Osteocyte (in vitro differentiated cells): ENCODE measurements around the gene CEP55. TPM values are rescaled to one million over a fixed set of nuclear protein-coding genes. Genes with fewer than 3 reads are reported as not detected.

Experiments
- DNase-seq: peaks from one replicate; pipeline ENCODE4 v3.0.0; 2021; ENCODE audit warnings: mixed read lengths; ENCODE audit not compliant: unreplicated experiment; ENCODE audit errors: extremely low spot score
- H3K27ac Mint-ChIP-seq: one replicate; pipeline ENCODE4 v1.8.0; 2021; ENCODE audit warnings: mild to moderate bottlenecking, mixed read lengths; ENCODE audit not compliant: unreplicated experiment
- H3K27me3 Mint-ChIP-seq: one replicate; pipeline ENCODE4 v1.8.0; 2021; ENCODE audit warnings: mixed read lengths; ENCODE audit not compliant: unreplicated experiment
- H3K36me3 Mint-ChIP-seq: one replicate; pipeline ENCODE4 v1.8.0; 2021; ENCODE audit warnings: mixed read lengths; ENCODE audit not compliant: unreplicated experiment
- H3K4me1 Mint-ChIP-seq: one replicate; pipeline ENCODE4 v1.8.0; 2021; ENCODE audit warnings: mixed read lengths; ENCODE audit not compliant: unreplicated experiment
- H3K4me3 Mint-ChIP-seq: one replicate; pipeline ENCODE4 v1.8.0; 2021; ENCODE audit warnings: mild to moderate bottlenecking, moderate library complexity, mixed read lengths; ENCODE audit not compliant: unreplicated experiment
- H3K9me3 Mint-ChIP-seq: one replicate; pipeline ENCODE4 v1.8.0; 2021; ENCODE audit warnings: mixed read lengths; ENCODE audit not compliant: unreplicated experiment
- CTCF ChIP-seq: fragments of 200-600 bp; sonication (generic); IDR thresholded peaks from 2 replicates; pipeline ENCODE4 v1.5.0; 2021; ENCODE audit warnings: antibody characterized with exemption, mild to moderate bottlenecking, moderate library complexity
- total RNA-seq: library from RNA; stranded (reverse); gene quantifications from 2 replicates; pipeline ENCODE4 v1.2.1, GENCODE V29; 2021

Gene CEP55
- total RNA-seq, 1 donor from 2014 or later, result 9.5 TPM

- H3K27ac Mint-ChIP-seq, result peak overlapping the region; percentile 99
- no peaks in the 10 kb centered on the region for H3K27me3 Mint-ChIP-seq
- TF ChIP-seq CTCF, result no peak
- H3K9me3 Mint-ChIP-seq, result no peaks in the 10 kb centered on the region
- peaks cover 31% of the 10 kb centered on the region for H3K36me3 Mint-ChIP-seq
- peaks cover 86% of the 10 kb centered on the region for H3K4me1 Mint-ChIP-seq
- H3K4me3 Mint-ChIP-seq, result no peak overlapping the region
- DNase-seq, result no peak
Measured at GRCh38 chr10:93459466-93459865, 36.9 kb upstream of the CEP55 start.

- H3K27me3 Mint-ChIP-seq, result no peaks in the 10 kb centered on the region
- TF ChIP-seq CTCF, result no peak
- no peak for DNase-seq
- H3K4me1 Mint-ChIP-seq, result peaks cover 95% of the 10 kb centered on the region
- H3K9me3 Mint-ChIP-seq, result no peaks in the 10 kb centered on the region
- H3K36me3 Mint-ChIP-seq, result peaks cover 22% of the 10 kb centered on the region
- H3K27ac Mint-ChIP-seq, result peak overlapping the region; percentile 99
- H3K4me3 Mint-ChIP-seq, result peak overlapping the region; percentile 14
Measured at GRCh38 chr10:93461109-93461806, 35.2 kb upstream of the CEP55 start.

GRCh38 chr10:93461807-93462178 is 34.6 kb upstream of the CEP55 start:
- Mint-ChIP-seq H3K36me3 (peaks cover 21% of the 10 kb centered on the region), H3K27me3 (no peaks in the 10 kb centered on the region), H3K4me3 (no peak overlapping the region), H3K9me3 (no peaks in the 10 kb centered on the region), H3K27ac (peak overlapping the region; percentile 99), H3K4me1 (peaks cover 95% of the 10 kb centered on the region)
- no peak for TF ChIP-seq CTCF
- DNase-seq, result no peak

GRCh38 chr10:93462371-93462770 is 34.0 kb upstream of the CEP55 start:
- H3K4me1 Mint-ChIP-seq, result peaks cover 91% of the 10 kb centered on the region
- H3K9me3 Mint-ChIP-seq, result no peaks in the 10 kb centered on the region
- peak overlapping the region; percentile 99 for H3K27ac Mint-ChIP-seq
- no peak for TF ChIP-seq CTCF
- H3K4me3 Mint-ChIP-seq, result no peak overlapping the region
- H3K36me3 Mint-ChIP-seq, result peaks cover 17% of the 10 kb centered on the region
- no peaks in the 10 kb centered on the region for H3K27me3 Mint-ChIP-seq
- no peak for DNase-seq

GRCh38 chr10:93462881-93463280 is 33.5 kb upstream of the CEP55 start:
- no peak for TF ChIP-seq CTCF
- peaks cover 88% of the 10 kb centered on the region for H3K4me1 Mint-ChIP-seq

More at GRCh38 chr10:93462881-93463280, 33.5 kb upstream of the CEP55 start:
- peak overlapping the region; percentile 39 for H3K4me3 Mint-ChIP-seq
- H3K9me3 Mint-ChIP-seq, result no peaks in the 10 kb centered on the region
- no peak for DNase-seq
- peaks cover 18% of the 10 kb centered on the region for H3K36me3 Mint-ChIP-seq
- H3K27ac Mint-ChIP-seq, result peak overlapping the region; percentile 99
- no peaks in the 10 kb centered on the region for H3K27me3 Mint-ChIP-seq
